ENCODE measurements around the gene OSCP1.
A peak's percentile ranks its signal among the peaks of the same experiment; 100 is the strongest.

The OSCP1 gene

DNA sequence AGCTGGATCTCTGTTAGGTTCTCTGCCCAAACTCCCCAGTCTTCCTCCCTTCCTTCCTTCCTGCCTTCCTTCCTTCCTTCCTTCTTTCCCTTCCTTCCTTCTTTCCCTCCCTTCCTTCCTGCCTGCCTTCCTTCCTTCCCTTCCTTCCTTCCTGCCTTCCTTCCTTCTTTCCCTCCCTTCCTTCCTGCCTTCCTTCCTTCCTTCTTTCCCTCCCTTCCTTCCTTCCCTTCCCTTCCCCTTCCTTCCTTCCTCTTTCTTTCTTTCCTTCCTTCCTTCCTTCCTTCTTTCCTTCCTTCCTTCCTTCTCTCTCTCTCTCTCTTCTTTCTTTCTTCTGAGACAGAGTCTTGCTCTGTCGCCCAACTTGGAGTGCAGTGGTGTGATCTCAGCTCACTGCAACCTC, 43.8 kb downstream of the OSCP1 start:
- ATAC-seq (replicated peaks; ENCODE audit: extremely low read depth, poor library complexity, severe bottlenecking) (no peak), DNase-seq (ENCODE audit: low spot score in 2 of 2) (no peak)
- Mint-ChIP-seq H3K4me1 (peaks cover 3% of the 10 kb centered on the region), H3K36me3 (ENCODE audit: insufficient read depth) (peaks cover 3% of the 10 kb centered on the region), H3K4me3 (no peak overlapping the region), H3K9me3 (peaks cover 3% of the 10 kb centered on the region), H3K27me3 (no peaks in the 10 kb centered on the region), H3K27ac (ENCODE audit: low read depth) (no peak overlapping the region)

GRCh38 chr1:36402504-36402890, 47.8 kb downstream of the OSCP1 start:
- Mint-ChIP-seq H3K27ac (ENCODE audit: low read depth) (no peak overlapping the region), H3K4me3 (no peak overlapping the region), H3K36me3 (ENCODE audit: insufficient read depth) (peaks cover 6% of the 10 kb centered on the region), H3K27me3 (no peaks in the 10 kb centered on the region), H3K9me3 (no peaks in the 10 kb centered on the region), H3K4me1 (peaks cover 13% of the 10 kb centered on the region)
- no peak for ATAC-seq (replicated peaks; ENCODE audit: extremely low read depth, poor library complexity, severe bottlenecking)
- DNase-seq (ENCODE audit: low spot score in 2 of 2), result no peak

GRCh38 chr1:36401602-36402503, 48.4 kb downstream of the OSCP1 start:
- ATAC-seq (replicated peaks; ENCODE audit: extremely low read depth, poor library complexity, severe bottlenecking), result no peak
- H3K4me3 Mint-ChIP-seq, result peak overlapping the region; percentile 49

DNA sequence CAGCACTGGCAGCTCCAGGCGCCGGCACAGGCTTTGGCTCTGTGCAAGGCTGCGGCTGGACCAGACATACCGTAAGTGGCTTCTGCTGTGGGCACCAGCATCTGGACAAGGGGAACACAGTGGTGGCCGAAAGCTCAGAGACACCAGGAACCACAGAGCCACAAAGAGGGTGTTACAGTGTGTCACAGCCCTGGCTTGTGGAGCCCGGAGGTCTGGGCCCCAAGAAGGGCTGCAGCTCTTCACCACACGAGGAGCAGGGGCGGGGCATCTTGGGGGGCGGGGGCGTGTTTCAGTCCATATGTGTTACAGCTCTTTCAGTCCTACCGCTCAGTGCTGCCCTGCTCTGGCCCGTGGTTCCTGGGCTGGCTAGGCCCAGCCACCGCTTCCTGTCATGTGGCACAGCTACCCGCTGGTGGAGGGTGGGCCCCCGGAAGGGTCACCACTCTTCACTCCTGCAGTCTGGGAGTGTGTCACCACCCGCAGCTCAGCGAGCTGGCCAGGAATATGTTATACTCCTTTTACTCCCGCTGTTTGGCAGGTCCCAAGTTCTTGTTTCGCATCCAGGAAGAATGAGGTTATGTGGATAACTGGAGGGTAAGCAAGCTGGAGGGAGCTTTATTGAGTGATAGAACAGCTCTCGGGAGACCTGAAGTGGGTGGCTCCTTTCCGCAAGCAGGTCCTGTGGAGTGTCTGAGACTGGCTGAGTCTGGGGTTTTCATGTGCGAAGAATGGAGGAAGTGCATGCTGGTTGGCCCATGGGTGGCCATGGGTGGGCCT, 49.2 kb downstream of the OSCP1 start:
- H3K27ac Mint-ChIP-seq (ENCODE audit: low read depth), result peak overlapping the region; percentile 76
- H3K36me3 Mint-ChIP-seq (ENCODE audit: insufficient read depth), result peaks cover 11% of the 10 kb centered on the region
- peak in 1 of 2 donors; percentile 27 for DNase-seq (ENCODE audit: low spot score in 2 of 2)
- peak overlapping the region; percentile 49 for H3K4me3 Mint-ChIP-seq
- peaks cover 25% of the 10 kb centered on the region for H3K4me1 Mint-ChIP-seq
- no peaks in the 10 kb centered on the region for H3K9me3 Mint-ChIP-seq
- ATAC-seq (replicated peaks; ENCODE audit: extremely low read depth, poor library complexity, severe bottlenecking), result peak; percentile 26
- H3K27me3 Mint-ChIP-seq, result no peaks in the 10 kb centered on the region

More at GRCh38 chr1:36401602-36402503, 48.4 kb downstream of the OSCP1 start:
- H3K27me3 Mint-ChIP-seq, result no peaks in the 10 kb centered on the region
- no peak overlapping the region for H3K27ac Mint-ChIP-seq (ENCODE audit: low read depth)
- peaks cover 20% of the 10 kb centered on the region for H3K4me1 Mint-ChIP-seq
- no peaks in the 10 kb centered on the region for H3K9me3 Mint-ChIP-seq
- no peak for DNase-seq (ENCODE audit: low spot score in 2 of 2)
- H3K36me3 Mint-ChIP-seq (ENCODE audit: insufficient read depth), result peaks cover 8% of the 10 kb centered on the region

GRCh38 chr1:36400514-36400824, 49.8 kb downstream of the OSCP1 start:
- H3K9me3 Mint-ChIP-seq, result no peaks in the 10 kb centered on the region
- DNase-seq (ENCODE audit: low spot score in 2 of 2) (no peak), ATAC-seq (replicated peaks; ENCODE audit: extremely low read depth, poor library complexity, severe bottlenecking) (no peak)
- peaks cover 11% of the 10 kb centered on the region for H3K36me3 Mint-ChIP-seq (ENCODE audit: insufficient read depth)
- no peak overlapping the region for H3K4me3 Mint-ChIP-seq
- H3K27ac Mint-ChIP-seq (ENCODE audit: low read depth), result peak overlapping the region; percentile 76
- peaks cover 26% of the 10 kb centered on the region for H3K4me1 Mint-ChIP-seq
- no peaks in the 10 kb centered on the region for H3K27me3 Mint-ChIP-seq

- Mint-ChIP-seq H3K4me1 (peaks cover 26% of the 10 kb centered on the region), H3K27ac (ENCODE audit: low read depth) (peak overlapping the region; percentile 99), H3K27me3 (no peaks in the 10 kb centered on the region), H3K9me3 (no peaks in the 10 kb centered on the region), H3K4me3 (peak overlapping the region; percentile 99), H3K36me3 (ENCODE audit: insufficient read depth) (peaks cover 17% of the 10 kb centered on the region)
- ATAC-seq (replicated peaks; ENCODE audit: extremely low read depth, poor library complexity, severe bottlenecking), result no peak
- DNase-seq (ENCODE audit: low spot score in 2 of 2), result no peak
These were observed 51.8 kb downstream of the OSCP1 start for GRCh38 chr1:36398370-36398977.

DNA sequence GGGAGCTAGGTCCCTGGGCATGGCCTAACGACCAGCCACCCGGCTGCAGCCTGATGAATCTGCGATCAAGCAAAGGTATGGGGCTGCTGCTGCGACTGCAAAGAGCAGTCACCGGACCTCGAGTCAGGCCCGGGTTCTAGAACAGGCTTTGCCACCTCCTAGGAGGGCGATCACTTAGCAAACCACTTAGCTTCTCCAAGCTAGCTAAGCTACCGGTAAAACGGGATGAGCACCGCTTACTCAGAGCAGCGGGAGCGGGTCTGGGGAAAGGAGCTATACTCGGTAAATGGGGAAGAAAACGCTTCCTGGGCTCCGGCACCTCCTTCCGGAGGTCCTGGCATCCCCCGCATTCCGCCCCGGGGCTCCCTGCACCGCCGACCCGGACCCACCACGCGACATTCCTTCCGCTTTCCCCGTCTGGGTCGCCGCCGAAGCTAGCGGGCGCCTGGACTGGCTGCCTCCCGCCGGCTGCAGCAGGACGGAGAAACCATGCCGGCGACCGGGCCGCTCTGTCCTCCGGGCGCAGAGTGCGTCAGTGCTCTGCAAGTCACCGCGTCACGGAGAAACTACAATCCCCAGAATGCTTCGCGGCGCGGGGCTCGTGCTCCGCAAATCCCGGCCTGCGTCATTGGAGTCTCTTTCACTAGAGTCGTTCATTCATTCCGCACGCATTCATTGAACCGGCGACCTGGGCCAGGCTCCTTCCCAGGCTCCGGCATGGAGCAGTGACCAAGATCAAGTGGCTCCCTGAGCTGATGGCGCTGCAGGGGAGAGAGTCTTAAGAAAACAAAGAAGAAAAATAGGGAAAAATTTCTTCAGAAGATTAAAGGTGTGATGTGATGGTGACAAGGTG, 52.6 kb downstream of the OSCP1 start, which contains the start of gene LSM10:
TSS of gene LSM10 (minus strand) at position 531 of the 853 bp plus-strand sequence. CDS start 3,779 bp downstream, outside the sequence.
- H3K27me3 Mint-ChIP-seq, result no peaks in the 10 kb centered on the region
- no peaks in the 10 kb centered on the region for H3K9me3 Mint-ChIP-seq
- H3K36me3 Mint-ChIP-seq (ENCODE audit: insufficient read depth), result peaks cover 25% of the 10 kb centered on the region
- ATAC-seq (replicated peaks; ENCODE audit: extremely low read depth, poor library complexity, severe bottlenecking), result peak; percentile 91
- peak; percentile 78 to 80 for DNase-seq (ENCODE audit: low spot score in 2 of 2)
- H3K27ac Mint-ChIP-seq (ENCODE audit: low read depth), result peak within 1 kb of the TSS; percentile 99
- H3K4me3 Mint-ChIP-seq, result peak within 1 kb of the TSS; percentile 99
- peaks cover 26% of the 10 kb centered on the region for H3K4me1 Mint-ChIP-seq

DNA sequence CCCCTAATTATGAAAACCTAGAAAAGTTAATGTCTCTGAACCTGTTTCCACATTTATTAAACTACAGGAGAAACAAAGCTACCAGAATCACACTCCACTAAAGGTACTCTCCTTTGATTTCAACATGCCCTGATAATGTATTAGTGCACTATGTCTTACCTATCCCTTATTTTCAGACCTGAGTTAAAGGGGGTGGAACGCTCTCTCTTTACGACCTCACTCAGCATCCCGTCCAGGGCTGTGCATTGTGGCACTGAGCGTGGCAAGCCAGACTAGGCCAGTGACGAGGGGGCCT, 53.2 kb downstream of the OSCP1 start:
- DNase-seq (ENCODE audit: low spot score in 2 of 2) (no peak), ATAC-seq (replicated peaks; ENCODE audit: extremely low read depth, poor library complexity, severe bottlenecking) (peak; percentile 70)
- peaks cover 30% of the 10 kb centered on the region for H3K36me3 Mint-ChIP-seq (ENCODE audit: insufficient read depth)
- no peaks in the 10 kb centered on the region for H3K27me3 Mint-ChIP-seq
- H3K4me1 Mint-ChIP-seq, result peaks cover 26% of the 10 kb centered on the region
- H3K9me3 Mint-ChIP-seq, result no peaks in the 10 kb centered on the region
- H3K4me3 Mint-ChIP-seq, result peak overlapping the region; percentile 99
- peak overlapping the region; percentile 99 for H3K27ac Mint-ChIP-seq (ENCODE audit: low read depth)

DNA sequence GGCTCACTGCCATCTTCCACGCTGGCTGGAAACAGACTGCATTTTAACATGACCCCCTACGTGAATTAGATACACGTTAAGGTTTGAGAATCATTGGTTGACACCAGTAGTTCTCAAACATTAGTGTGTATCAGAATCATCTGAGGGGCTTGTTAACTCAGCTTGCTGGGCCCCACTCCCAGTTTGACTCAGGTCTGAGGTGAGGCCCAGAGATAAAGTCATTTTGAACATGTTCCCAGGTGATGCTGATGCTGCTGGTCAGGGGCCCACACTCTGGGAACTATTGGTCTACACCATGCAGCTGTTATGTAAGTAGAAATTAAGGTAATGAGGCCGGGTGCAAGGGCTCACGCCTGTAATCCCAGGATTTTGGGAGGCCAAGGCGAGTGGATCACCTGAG, 53.9 kb downstream of the OSCP1 start:
- H3K36me3 Mint-ChIP-seq (ENCODE audit: insufficient read depth), result peaks cover 32% of the 10 kb centered on the region
- no peaks in the 10 kb centered on the region for H3K27me3 Mint-ChIP-seq
- H3K27ac Mint-ChIP-seq (ENCODE audit: low read depth), result peak overlapping the region; percentile 99
- no peak for ATAC-seq (replicated peaks; ENCODE audit: extremely low read depth, poor library complexity, severe bottlenecking)
- peaks cover 26% of the 10 kb centered on the region for H3K4me1 Mint-ChIP-seq
- no peaks in the 10 kb centered on the region for H3K9me3 Mint-ChIP-seq
- peak overlapping the region; percentile 99 for H3K4me3 Mint-ChIP-seq
- no peak for DNase-seq (ENCODE audit: low spot score in 2 of 2)

- H3K27ac Mint-ChIP-seq (ENCODE audit: low read depth), result no peak overlapping the region
- no peaks in the 10 kb centered on the region for H3K27me3 Mint-ChIP-seq
- ATAC-seq (replicated peaks; ENCODE audit: extremely low read depth, poor library complexity, severe bottlenecking) (no peak), DNase-seq (ENCODE audit: low spot score in 2 of 2) (no peak)
- peaks cover 43% of the 10 kb centered on the region for H3K36me3 Mint-ChIP-seq (ENCODE audit: insufficient read depth)
- no peaks in the 10 kb centered on the region for H3K9me3 Mint-ChIP-seq
- H3K4me3 Mint-ChIP-seq, result no peak overlapping the region
- peaks cover 26% of the 10 kb centered on the region for H3K4me1 Mint-ChIP-seq
These were observed 56.6 kb downstream of the OSCP1 start for GRCh38 chr1:36393686-36394085.

GRCh38 chr1:36392836-36393235, 57.4 kb downstream of the OSCP1 start:
- H3K36me3 Mint-ChIP-seq (ENCODE audit: insufficient read depth), result peaks cover 42% of the 10 kb centered on the region
- ATAC-seq (replicated peaks; ENCODE audit: extremely low read depth, poor library complexity, severe bottlenecking) (no peak), DNase-seq (ENCODE audit: low spot score in 2 of 2) (no peak)
- no peak overlapping the region for H3K4me3 Mint-ChIP-seq
- H3K4me1 Mint-ChIP-seq, result peaks cover 21% of the 10 kb centered on the region
- no peaks in the 10 kb centered on the region for H3K27me3 Mint-ChIP-seq
- no peaks in the 10 kb centered on the region for H3K9me3 Mint-ChIP-seq
- H3K27ac Mint-ChIP-seq (ENCODE audit: low read depth), result no peak overlapping the region

DNA sequence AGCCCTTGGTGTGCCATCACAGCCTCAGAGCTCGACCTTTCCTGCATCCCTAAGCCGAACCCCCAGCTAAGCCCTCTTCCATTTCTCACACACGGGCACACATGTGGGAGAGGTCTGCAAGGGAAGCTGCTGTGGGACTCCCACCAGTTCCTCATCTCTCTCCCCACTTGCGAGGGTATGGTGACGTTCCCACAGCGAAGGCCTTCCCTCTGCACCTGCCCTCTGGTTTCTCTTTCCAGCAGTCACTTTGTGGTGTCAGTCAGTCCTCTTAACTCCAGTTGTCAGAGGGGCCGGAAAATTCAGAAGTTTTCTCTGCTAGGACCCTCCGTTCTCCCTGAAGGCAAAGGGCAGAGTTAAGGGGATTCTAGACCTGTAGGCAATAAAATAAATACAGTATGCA, 59.0 kb downstream of the OSCP1 start:
- H3K36me3 Mint-ChIP-seq (ENCODE audit: insufficient read depth), result peaks cover 36% of the 10 kb centered on the region
- no peaks in the 10 kb centered on the region for H3K9me3 Mint-ChIP-seq
- no peak overlapping the region for H3K4me3 Mint-ChIP-seq
- DNase-seq (ENCODE audit: low spot score in 2 of 2), result no peak
- H3K4me1 Mint-ChIP-seq, result peaks cover 16% of the 10 kb centered on the region
- H3K27me3 Mint-ChIP-seq, result no peaks in the 10 kb centered on the region
- H3K27ac Mint-ChIP-seq (ENCODE audit: low read depth), result peak overlapping the region; percentile 22
- no peak for ATAC-seq (replicated peaks; ENCODE audit: extremely low read depth, poor library complexity, severe bottlenecking)
